Thoracic aorta (tissue), 2 donors: Measurements from ENCODE around the gene SREBF1. TPM values are rescaled to one million over a fixed set of nuclear protein-coding genes. Genes with fewer than 3 reads are reported as not detected.

Source experiments
- ATAC-seq: fragments of 150-250 bp; one replicate; pipeline ENCODE4 v1.8.0; 2017; ENCODE audit warnings: low read depth; ENCODE audit not compliant: insufficient number of reproducible peaks, low FRiP score
- DNase-seq: peaks from one replicate; pipeline ENCODE4 v3.0.0-alpha.2; 2020; ENCODE audit warnings: low spot score
- H3K27ac ChIP-seq, 2 donors: fragments of 200-600 bp; sonication (generic); 1 replicate in 1 of 2; 2 replicates in 1 of 2; pipeline ENCODE4 v1.5.1; 2016; ENCODE audit warnings: mild to moderate bottlenecking in 2 of 2, moderate library complexity in 2 of 2
- H3K27me3 ChIP-seq: fragments of 200-600 bp; sonication (generic); replicated peaks from 2 replicates; pipeline ENCODE4 v1.6.0; 2016; ENCODE audit warnings: mild to moderate bottlenecking; ENCODE audit not compliant: insufficient read depth
- H3K36me3 ChIP-seq: fragments of 200-600 bp; sonication (generic); one replicate; pipeline ENCODE4 v1.5.1; 2016
- H3K4me1 ChIP-seq, 2 donors: fragments of 200-600 bp; sonication (generic); 1 replicate in 1 of 2; 2 replicates in 1 of 2; pipeline versions ENCODE4 v1.5.1 to v1.6.0; 2016; ENCODE audit warnings: low read depth in 2 of 2, mild to moderate bottlenecking in 1 of 2; ENCODE audit not compliant: control insufficient read depth in 1 of 2
- H3K4me3 ChIP-seq: fragments of 200-600 bp; sonication (generic); 2 replicates; pipeline ENCODE4 v1.5.1; 2016; ENCODE audit warnings: mild to moderate bottlenecking
- H3K9me3 ChIP-seq: fragments of 200-600 bp; sonication (generic); 2 replicates; pipeline ENCODE4 v1.5.1; 2016
- CTCF ChIP-seq: fragments of 200-600 bp; sonication (generic); IDR thresholded peaks from one replicate; pipeline ENCODE4 v1.5.1; 2019; ENCODE audit warnings: antibody characterized with exemption
- total RNA-seq, 2 donors: library from RNA; depleted of rRNA; stranded (reverse); fragments of >200 nt; gene quantifications; one replicate each; pipeline versions ENCODE4 v1.1.0 to v1.2.3, GENCODE V29; 2016

SREBF1 gene
- total RNA-seq, 2 donors from 2014 or later = 56.2 to 64.2 TPM

- H3K9me3 ChIP-seq = no peaks in the 10 kb centered on the region
Observed at GRCh38 chr17:17770632-17771044, 66.1 kb downstream of the SREBF1 start.

GRCh38 chr17:17769869-17770631 lies 66.7 kb downstream of the SREBF1 start:
- no peaks in the 10 kb centered on the region for H3K36me3 ChIP-seq
- H3K27ac ChIP-seq = no peak overlapping the region
- peaks cover 7 to 17% of the 10 kb centered on the region in 2 donors for H3K4me1 ChIP-seq
- no peaks in the 10 kb centered on the region for H3K9me3 ChIP-seq
- H3K27me3 ChIP-seq = no peaks in the 10 kb centered on the region
- H3K4me3 ChIP-seq = no peak overlapping the region
- no peak for DNase-seq
- no peak for ATAC-seq
- TF ChIP-seq CTCF = no peak

More at GRCh38 chr17:17770632-17771044, 66.1 kb downstream of the SREBF1 start:
- no peaks in the 10 kb centered on the region for H3K27me3 ChIP-seq
- ATAC-seq (no peak), DNase-seq (no peak)
- no peak overlapping the region for H3K27ac ChIP-seq
- H3K36me3 ChIP-seq = no peaks in the 10 kb centered on the region
- peaks cover 7 to 18% of the 10 kb centered on the region in 2 donors for H3K4me1 ChIP-seq
- no peak for TF ChIP-seq CTCF
- H3K4me3 ChIP-seq = no peak overlapping the region

- Histone ChIP-seq H3K4me1 (peaks cover 0 to 2% of the 10 kb centered on the region in 2 donors), H3K36me3 (no peaks in the 10 kb centered on the region), H3K9me3 (no peaks in the 10 kb centered on the region), H3K27ac (no peak overlapping the region), H3K4me3 (no peak overlapping the region), H3K27me3 (no peaks in the 10 kb centered on the region)
- no peak for ATAC-seq
- no peak for TF ChIP-seq CTCF
- DNase-seq = no peak
Observed at GRCh38 chr17:17768424-17769088, 68.2 kb downstream of the SREBF1 start.

GRCh38 chr17:17767887-17768418 lies 68.8 kb downstream of the SREBF1 start:
- H3K9me3 ChIP-seq = no peaks in the 10 kb centered on the region
- H3K4me3 ChIP-seq = no peak overlapping the region
- TF ChIP-seq CTCF = no peak
- no peak overlapping the region for H3K27ac ChIP-seq
- no peak for DNase-seq
- H3K27me3 ChIP-seq = no peaks in the 10 kb centered on the region
- ATAC-seq = no peak
- no peaks in the 10 kb centered on the region for H3K4me1 ChIP-seq
- no peaks in the 10 kb centered on the region for H3K36me3 ChIP-seq

- Histone ChIP-seq H3K9me3 (no peaks in the 10 kb centered on the region), H3K4me1 (no peaks in the 10 kb centered on the region), H3K27me3 (no peaks in the 10 kb centered on the region), H3K27ac (no peak overlapping the region), H3K4me3 (no peak overlapping the region), H3K36me3 (no peaks in the 10 kb centered on the region)
- ATAC-seq (no peak), DNase-seq (no peak)
- TF ChIP-seq CTCF = no peak
Observed at GRCh38 chr17:17767154-17767869, 69.5 kb downstream of the SREBF1 start.
